ENCODE measurements around the gene UCHL5.

UCHL5 gene, protein sequence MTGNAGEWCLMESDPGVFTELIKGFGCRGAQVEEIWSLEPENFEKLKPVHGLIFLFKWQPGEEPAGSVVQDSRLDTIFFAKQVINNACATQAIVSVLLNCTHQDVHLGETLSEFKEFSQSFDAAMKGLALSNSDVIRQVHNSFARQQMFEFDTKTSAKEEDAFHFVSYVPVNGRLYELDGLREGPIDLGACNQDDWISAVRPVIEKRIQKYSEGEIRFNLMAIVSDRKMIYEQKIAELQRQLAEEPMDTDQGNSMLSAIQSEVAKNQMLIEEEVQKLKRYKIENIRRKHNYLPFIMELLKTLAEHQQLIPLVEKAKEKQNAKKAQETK

GRCh38 chr1:193059282-193060114, at the start of gene UCHL5, which contains the start of gene RO60:
Gene UCHL5 (minus strand): TSS chr1:193059360. CDS start chr1:193059260, 100 bp downstream.
Gene RO60 (plus strand): TSS chr1:193059612. CDS start chr1:193069055, 9,443 bp downstream.
- peak; percentile 93 to 96 for DNase-seq

DNA sequence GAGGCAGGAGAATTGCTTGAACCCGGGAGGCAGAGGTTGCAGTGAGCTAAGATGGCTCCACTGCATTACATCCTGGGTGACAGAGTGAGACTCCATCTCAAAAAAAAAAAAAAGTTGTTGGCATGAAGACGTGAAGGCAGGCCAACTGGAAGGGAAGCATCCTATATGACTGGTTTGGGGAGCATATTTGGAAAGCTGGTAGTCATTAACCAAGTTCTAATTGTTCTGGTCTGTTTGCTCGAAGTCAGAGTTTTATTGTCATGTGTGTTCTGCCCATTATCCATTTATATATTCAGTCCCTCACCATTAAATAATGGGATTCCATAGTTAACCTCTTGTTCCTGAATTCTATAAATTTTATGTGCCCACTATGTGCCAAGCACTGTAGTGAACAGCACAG, 49.3 kb upstream of the UCHL5 start:
- DNase-seq, result no peak

DNA sequence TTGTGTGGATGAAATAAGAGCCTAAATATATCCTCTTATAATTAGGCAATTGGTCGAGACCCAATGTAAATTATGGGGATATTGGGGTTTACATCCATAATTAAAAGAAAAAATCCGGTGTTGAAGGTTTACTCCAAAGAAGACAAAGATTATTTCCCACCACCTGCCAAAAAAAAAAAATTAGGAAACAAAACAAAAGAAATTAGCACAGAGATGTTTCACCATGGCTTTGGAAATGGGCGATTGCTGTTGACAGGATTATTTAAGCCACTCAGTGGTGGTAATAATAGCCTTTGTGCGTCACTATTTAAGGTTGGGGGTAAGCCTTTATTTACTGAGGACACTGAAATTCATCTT, 46.6 kb upstream of the UCHL5 start:
- no peak for DNase-seq

GRCh38 chr1:193104907-193105820, 46.0 kb upstream of the UCHL5 start, which contains the start of gene GLRX2:
Gene GLRX2 (minus strand): TSS chr1:193105414. CDS start chr1:193105382, 32 bp downstream.
- DNase-seq, result peak; percentile 70 to 75

GRCh38 chr1:193104502-193104906, 45.3 kb upstream of the UCHL5 start:
- peak; percentile 31 to 39 for DNase-seq

DNA sequence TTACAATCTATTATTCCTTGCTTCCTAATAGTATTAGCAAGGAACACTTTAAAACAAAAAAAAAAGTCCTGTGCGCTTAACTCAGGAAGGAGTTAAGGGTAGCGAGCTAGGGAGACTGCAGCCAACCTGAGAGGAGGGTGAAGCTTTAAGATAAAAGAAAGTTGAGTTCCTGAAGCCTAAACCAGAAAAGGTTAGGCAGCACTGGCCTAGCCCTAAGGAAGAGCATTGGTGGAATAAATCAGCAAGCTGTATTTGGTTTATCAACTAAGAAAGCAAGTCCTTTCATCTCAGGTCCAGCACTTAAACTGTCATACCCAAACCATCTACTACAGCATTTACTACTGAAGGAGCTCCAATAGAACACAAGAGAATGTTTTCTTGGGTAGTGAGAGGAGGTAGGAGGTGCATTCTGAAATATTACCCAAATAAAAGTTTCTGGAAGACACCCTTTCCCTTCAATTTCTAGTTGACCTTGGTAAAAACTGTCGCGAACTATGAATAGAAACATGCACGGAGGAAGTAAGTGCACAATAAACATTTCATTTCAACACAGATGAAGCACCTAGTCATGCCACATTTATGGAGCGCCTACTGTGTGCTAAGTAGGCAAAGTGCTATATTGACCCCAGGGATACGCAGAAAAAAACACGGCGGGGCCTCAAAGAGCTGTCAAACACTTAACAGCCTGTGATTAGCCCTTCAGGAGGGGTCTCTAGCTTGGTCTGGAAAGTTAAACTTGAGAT, 44.8 kb upstream of the UCHL5 start:
- DNase-seq, result no peak

GRCh38 chr1:193102662-193103061, 43.5 kb upstream of the UCHL5 start:
- DNase-seq, result no peak

- no peak for DNase-seq
Observed at GRCh38 chr1:193094112-193094511, 35.0 kb upstream of the UCHL5 start.

- no peak for DNase-seq
Observed at GRCh38 chr1:193090865-193091264, 31.7 kb upstream of the UCHL5 start.

DNA sequence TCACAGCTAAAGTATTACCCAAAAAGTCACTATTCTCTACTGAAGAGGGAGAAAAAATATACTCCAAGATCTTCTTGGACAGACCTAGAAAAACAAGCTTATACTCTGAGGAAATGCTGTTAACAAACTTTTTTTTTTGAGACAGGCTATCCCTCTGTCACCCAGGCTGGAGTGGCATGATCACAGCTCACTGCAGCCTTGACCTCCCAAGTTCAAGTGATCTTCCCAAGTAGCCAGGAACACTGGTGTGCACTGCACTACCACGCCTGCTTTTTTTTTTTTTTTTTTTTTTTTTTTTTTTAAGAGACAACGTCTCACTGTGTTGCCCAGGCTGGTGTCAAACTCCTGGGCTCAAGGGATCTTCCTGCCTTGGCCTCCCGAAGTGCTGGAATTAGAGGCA, 28.7 kb upstream of the UCHL5 start:
- no peak for DNase-seq

- no peak for DNase-seq
Observed at GRCh38 chr1:193086342-193086741, 27.2 kb upstream of the UCHL5 start.

DNA sequence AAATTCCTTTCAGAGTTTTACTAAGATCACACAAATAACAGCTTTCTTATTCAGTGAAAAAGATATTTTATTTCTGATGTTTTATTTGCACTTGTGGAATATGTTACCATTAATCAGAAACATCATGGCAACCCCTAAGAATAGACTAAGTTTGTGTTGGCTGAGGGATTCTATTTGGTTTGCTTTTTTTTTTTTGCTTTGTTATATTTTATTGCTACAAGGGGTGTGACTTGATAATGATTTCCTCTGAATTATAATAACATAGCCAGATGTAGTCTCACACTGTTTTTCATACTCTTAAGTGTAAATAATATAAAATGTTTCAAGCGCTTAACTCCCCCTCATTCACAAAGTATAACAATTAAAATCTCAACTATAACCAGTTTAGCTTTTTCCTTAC, 26.1 kb upstream of the UCHL5 start:
- DNase-seq, result no peak

DNA sequence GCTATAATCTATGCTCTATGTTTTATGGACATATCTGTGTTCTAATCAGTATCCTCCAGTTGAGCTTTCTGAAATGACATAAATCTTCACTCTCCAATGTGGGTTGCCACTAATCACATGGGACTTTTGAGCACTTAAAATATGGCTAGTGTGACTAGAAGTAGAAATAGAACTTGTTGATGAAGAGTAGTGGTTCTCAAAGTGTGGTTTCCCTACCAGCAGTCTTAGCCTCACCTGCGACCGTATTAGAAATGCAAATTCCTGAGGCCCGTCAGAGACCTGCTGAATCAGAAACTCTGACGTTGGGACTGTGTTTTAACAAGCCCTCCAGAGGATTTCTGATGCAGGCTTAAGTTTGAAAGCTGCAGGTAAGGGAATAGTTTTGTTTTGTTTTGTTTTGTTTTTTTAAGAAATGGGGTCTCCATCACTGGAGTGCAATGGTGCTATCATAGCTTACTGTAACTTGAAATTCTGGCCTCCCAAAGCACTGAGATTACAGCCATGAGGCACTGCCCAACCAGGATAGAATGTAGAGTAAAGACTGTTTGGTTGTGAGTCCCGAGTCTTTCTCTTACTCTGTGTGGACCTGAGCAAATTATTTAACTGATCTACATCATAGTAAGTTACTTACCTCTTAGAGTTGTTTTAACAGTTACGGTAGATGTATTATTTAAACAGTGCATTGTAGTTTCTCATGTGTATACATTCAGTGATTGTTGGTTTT, 24.4 kb upstream of the UCHL5 start:
- no peak for DNase-seq

DNA sequence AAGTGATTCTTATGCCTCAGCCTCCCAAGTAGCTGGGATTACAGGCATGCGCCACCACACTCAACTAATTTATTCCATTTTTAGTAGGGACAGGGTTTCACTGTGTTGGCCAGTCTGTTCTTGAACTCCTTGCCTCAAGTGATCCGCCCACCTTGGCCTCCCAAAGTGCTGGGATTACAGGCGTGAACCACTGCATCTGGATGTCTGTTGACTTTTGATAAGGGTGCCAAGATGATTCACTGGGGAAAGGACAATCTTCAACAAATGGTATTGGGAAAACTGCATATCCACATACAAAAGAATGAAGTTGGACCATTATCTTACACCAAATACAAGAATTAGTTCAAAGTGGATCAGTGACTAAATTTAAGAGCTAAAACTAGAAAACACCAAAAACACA, 20.0 kb upstream of the UCHL5 start:
- DNase-seq, result no peak

- DNase-seq, result no peak
Observed at GRCh38 chr1:193077991-193078390, 18.8 kb upstream of the UCHL5 start.

GRCh38 chr1:193070942-193071341, 11.8 kb upstream of the UCHL5 start:
- DNase-seq, result peak; percentile 13 to 47

GRCh38 chr1:193070386-193070753, 11.2 kb upstream of the UCHL5 start:
- no peak for DNase-seq

GRCh38 chr1:193069748-193070385, 10.7 kb upstream of the UCHL5 start:
- no peak for DNase-seq

DNA sequence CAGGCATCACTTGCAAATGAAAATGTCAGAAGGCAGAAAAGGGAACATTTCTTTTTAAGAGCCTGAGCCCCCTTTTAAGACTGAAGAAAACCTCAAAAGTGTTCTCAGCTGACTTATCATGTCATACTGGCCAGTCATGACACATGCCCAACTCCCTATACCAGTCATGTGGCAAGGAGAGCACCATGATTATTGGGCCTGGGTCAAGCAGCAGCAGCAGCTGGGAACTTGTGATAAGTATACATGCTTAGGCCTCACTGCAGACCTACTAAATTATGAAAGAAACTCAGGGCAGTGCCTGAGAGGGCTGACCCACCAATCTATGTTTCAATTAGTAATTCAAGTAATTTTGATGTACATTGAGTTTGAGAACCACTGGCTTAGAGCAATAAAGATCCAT, 8.9 kb upstream of the UCHL5 start:
- no peak for DNase-seq

GRCh38 chr1:193066606-193067005, 7.4 kb upstream of the UCHL5 start:
- DNase-seq, result no peak

- no peak for DNase-seq
Observed at GRCh38 chr1:193065954-193066353, 6.8 kb upstream of the UCHL5 start.

All from activated CD4-positive, alpha-beta T cell treated with anti-CD3 and anti-CD28 coated beads, Interleukin-2, amount 50 U/mL, for 48 hours (primary cell).